Adrenal gland (tissue), 12 donors: ENCODE results near the gene MTMR12. TPM values are rescaled to one million over a fixed set of nuclear protein-coding genes. Genes with fewer than 3 reads are reported as not detected.
"Not testable (repeated sequence)": the region's sequence is repeated elsewhere in the genome, so short reads cannot be mapped to it uniquely, and the experiment has no call there.

Source experiments
- DNase-seq, 7 donors: peaks; one replicate each; pipeline ENCODE4 v3.0.0-alpha.2; 2019 to 2020
- H3K27ac ChIP-seq, 5 donors: fragments of 200-600 bp; sonication (generic) in 4 of 5; 1 replicate in 3 of 5; 2 replicates in 2 of 5; pipeline versions ENCODE4 v1.5.1 to v1.8.0; 2016 to 2020; ENCODE audit warnings: mild to moderate bottlenecking in 1 of 5
- H3K27me3 ChIP-seq: fragments of 200-600 bp; 2 replicates; pipeline ENCODE4 v1.8.0; 2021
- H3K36me3 ChIP-seq, 2 donors: fragments of 200-600 bp; replicated peaks in 1 of 2; 1 replicate in 1 of 2; 2 replicates in 1 of 2; pipeline versions ENCODE4 v1.5.1 to v1.8.0; 2018 to 2022
- H3K4me1 ChIP-seq, 2 donors: fragments of 200-600 bp; replicated peaks in 1 of 2; 1 replicate in 1 of 2; 2 replicates in 1 of 2; pipeline versions ENCODE4 v1.5.1 to v1.8.0; 2018 to 2021
- H3K4me3 ChIP-seq, 4 donors: fragments of 200-600 bp; sonication (generic) in 3 of 4; one replicate each; pipeline ENCODE4 v1.5.1; 2016 to 2018
- H3K9me3 ChIP-seq, 3 donors: fragments of 200-600 bp; sonication (generic) in 1 of 3; replicated peaks in 1 of 3; 1 replicate in 2 of 3; 2 replicates in 1 of 3; pipeline versions ENCODE4 v1.5.1 to v1.8.0; 2016 to 2021
- POLR2A ChIP-seq, 2 donors: fragments of 450-650 bp; IDR thresholded peaks; one replicate each; pipeline ENCODE4 v1.6.1; 2017; ENCODE audit warnings: antibody characterized with exemption in 2 of 2, mild to moderate bottlenecking in 2 of 2, moderate library complexity in 1 of 2
- WGBS, 4 donors: extraction: QIAGEN DNeasy Blood & Tissue Kit in 2 of 4; methylation state at CpG; one replicate each; pipeline versions ENCODE4 v1.1.5 to v1.1.7; 2013 to 2017; 5-methylcytosine and 5-hydroxymethylcytosine counted together
- intact Hi-C, 2 donors: fragments of 100-400 bp; cut with DNase I; formaldehyde crosslinking; loops; one replicate each; pipeline versions ENCODE4 v1.14.1 to v1.15.0; 2022 to 2023
- polyA plus RNA-seq, 3 donors: library from polyadenylated mRNA; stranded (reverse); fragments of 200-250 nt in 2 of 3; fragments of 350-450 nt in 1 of 3; fragmentation: Illumina TruSeq in 1 of 3; extraction: RNeasy Lipid Tissue Mini Kit (QIAGEN cat#74804) in 1 of 3; gene quantifications; one replicate each; pipeline ENCODE4 v1.2.3, GENCODE V29; 2013 to 2014
- total RNA-seq, 9 donors: library from RNA; depleted of rRNA in 4 of 9; stranded (reverse); fragments of >200 nt in 4 of 9; fragments of 120-200 nt in 1 of 9; fragmentation: NEBNext Ultra II Directional in 1 of 9; extraction: Animal tissue kit (Norgen Biotek cat#: 25700) in 1 of 9; gene quantifications; one replicate each; pipeline versions ENCODE4 v1.1.0 to v1.2.4, GENCODE V29; 2013 to 2023
- TF ChIP-seq, protein P1 (sequence below), 6 experiments: fragments of 450-650 bp in 4 of 6; fragments of 200-600 bp in 2 of 6; sonication (generic) in 1 of 6; IDR thresholded peaks; 1 replicate in 5 of 6; 2 replicates in 1 of 6; pipeline versions ENCODE4 v1.5.1 to v1.8.0; 2016 to 2021; ENCODE audit warnings: antibody characterized with exemption in 6 of 6, mild to moderate bottlenecking in 2 of 6, moderate library complexity in 1 of 6
- donor health status: healthy with polysubstance abuse.
- donor health status: Bipolar disorder and iron deficiency.
- donor health status: DM: yes; HTN: yes; CAD: no.
- donor health status: DM: no; HTN: no; CAD: no.
- donor health status: DM: no; HTN: no; CAD: no.
- donor health status: DM: yes; HTN: yes; CAD: no.

The MTMR12 gene
- total and polyA plus RNA-seq, 12 donors = 4.5 to 30.7 (median 22.9) TPM

DNA sequence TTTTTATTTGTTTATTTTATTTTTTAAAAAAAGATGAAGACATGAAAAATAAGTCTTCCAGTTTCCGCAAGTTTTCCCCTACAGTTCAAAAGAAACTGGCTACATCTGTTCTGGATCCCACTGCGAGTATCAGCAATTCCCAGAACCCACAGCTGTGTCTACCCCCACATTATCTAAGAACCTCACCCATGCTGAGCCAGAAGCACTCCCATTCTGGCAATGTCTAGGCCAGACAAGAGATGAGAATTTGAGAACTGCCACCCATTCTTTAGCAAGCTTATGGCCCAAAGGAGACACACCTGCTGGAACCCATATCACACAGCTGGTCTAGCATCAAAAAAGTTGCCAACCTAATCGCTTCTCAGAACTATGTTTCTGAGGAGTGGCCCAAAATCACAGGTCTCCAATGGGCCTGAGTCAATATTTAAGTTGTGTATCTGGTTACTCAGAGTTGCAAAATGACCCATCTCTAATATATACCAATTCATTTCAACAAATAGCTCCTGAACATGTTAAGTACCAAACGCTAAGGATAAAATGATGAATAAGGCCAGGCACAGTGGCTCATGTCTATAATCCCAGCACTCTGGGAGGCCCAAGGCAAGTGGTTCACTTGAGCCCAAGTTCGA lies 27.1 kb downstream of the MTMR12 start:
- H3K27ac ChIP-seq = no peak overlapping the region
- no peaks in the 10 kb centered on the region for H3K9me3 ChIP-seq
- intact Hi-C loops = no loop called here
- peaks cover 8 to 10% of the 10 kb centered on the region in 2 donors for H3K4me1 ChIP-seq
- WGBS, 4 donors = 88 to 95% (median 93%) methylated on average over 5 of the region's 5 CpGs
- DNase-seq = no peak
- H3K4me3 ChIP-seq = no peak overlapping the region
- no peaks in the 10 kb centered on the region for H3K27me3 ChIP-seq
- TF ChIP-seq, protein P1, sequence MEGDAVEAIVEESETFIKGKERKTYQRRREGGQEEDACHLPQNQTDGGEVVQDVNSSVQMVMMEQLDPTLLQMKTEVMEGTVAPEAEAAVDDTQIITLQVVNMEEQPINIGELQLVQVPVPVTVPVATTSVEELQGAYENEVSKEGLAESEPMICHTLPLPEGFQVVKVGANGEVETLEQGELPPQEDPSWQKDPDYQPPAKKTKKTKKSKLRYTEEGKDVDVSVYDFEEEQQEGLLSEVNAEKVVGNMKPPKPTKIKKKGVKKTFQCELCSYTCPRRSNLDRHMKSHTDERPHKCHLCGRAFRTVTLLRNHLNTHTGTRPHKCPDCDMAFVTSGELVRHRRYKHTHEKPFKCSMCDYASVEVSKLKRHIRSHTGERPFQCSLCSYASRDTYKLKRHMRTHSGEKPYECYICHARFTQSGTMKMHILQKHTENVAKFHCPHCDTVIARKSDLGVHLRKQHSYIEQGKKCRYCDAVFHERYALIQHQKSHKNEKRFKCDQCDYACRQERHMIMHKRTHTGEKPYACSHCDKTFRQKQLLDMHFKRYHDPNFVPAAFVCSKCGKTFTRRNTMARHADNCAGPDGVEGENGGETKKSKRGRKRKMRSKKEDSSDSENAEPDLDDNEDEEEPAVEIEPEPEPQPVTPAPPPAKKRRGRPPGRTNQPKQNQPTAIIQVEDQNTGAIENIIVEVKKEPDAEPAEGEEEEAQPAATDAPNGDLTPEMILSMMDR (IDR thresholded peaks at IDR 0.05) = no peak
- no peaks in the 10 kb centered on the region for H3K36me3 ChIP-seq

DNA sequence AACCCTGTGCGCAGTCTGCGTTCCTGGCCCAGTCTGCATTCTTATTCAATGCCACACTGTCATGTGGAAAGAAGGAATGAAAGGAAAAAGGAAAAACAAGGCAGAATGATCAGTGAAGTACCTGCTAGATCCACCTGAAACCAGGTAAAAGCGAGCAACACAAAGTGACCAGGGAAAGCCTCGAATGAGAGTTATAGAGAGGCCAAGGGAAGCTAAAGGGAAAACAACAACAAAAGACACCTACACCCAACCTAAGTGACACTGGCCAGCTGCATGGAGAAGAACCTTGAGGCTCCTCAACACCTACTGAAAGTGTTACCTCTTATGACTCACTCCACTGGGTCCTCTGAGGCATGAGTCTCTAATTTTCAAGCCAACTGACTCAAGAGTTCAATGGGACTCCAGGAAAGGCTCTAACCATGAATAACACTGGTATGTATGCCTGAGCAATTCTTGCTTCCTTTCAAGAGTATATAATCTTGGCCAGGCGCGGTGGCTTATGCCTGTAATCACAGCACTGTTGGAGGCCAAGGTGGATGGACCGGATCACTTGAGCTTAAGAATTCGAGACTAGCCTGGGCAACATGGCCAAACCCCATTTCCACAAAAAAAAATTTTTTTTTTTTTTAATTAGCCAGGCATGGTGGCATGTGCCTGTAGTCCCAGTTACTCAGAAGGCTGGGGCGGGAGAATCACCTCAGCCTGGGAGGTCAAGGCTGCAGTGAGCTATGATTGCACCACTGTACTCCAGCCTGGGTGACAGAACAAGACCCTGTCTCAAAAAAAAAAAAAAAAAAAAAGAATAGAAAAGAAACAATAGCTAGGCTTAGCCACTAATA lies 29.0 kb downstream of the MTMR12 start:
- Histone ChIP-seq H3K36me3 (no peaks in the 10 kb centered on the region), H3K27me3 (no peaks in the 10 kb centered on the region), H3K4me1 (peaks cover 8 to 10% of the 10 kb centered on the region in 2 donors), H3K27ac (no peak overlapping the region), H3K4me3 (no peak overlapping the region), H3K9me3 (no peaks in the 10 kb centered on the region)
- intact Hi-C loops = no loop called here
- WGBS, 4 donors = 82 to 94% (median 89%) methylated on average over 9 of the region's 9 CpGs
- TF ChIP-seq POLR2A (IDR thresholded peaks at IDR 0.05) = no peak
- TF ChIP-seq, protein P1 (IDR thresholded peaks at IDR 0.05) = no peak
- DNase-seq = peak in 6 of 7 donors; percentile 15 to 55 (median 42)

DNA sequence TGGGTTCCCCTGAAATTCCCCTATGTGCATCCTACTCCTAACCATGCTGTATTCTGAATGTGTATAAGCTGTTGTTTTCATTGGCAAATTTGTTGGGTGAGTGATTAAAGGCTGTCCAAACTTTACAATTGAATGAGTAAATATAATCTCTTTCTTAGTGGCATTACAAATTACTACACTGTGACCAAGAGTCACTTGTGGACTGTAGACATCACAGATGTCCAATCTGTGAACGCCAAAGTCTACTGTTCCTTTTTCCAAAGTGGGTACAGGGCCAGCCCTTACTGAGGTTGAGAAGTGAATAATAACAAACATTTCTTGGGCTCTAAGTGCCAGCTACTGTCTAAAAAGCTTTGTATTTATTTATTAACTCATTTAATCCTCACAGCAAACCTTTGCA lies 29.7 kb downstream of the MTMR12 start:
- Histone ChIP-seq H3K27me3 (no peaks in the 10 kb centered on the region), H3K9me3 (no peaks in the 10 kb centered on the region), H3K36me3 (no peaks in the 10 kb centered on the region), H3K4me3 (no peak overlapping the region), H3K4me1 (peaks cover 15 to 16% of the 10 kb centered on the region in 2 donors), H3K27ac (no peak overlapping the region)
- no peak for DNase-seq
- 67 to 92% (median 83%) methylated on average over 1 of the region's 1 CpG for WGBS, 4 donors
- TF ChIP-seq, protein P1 (IDR thresholded peaks at IDR 0.05) = no peak
- TF ChIP-seq POLR2A (IDR thresholded peaks at IDR 0.05) = no peak
- intact Hi-C loops = no loop called here

DNA sequence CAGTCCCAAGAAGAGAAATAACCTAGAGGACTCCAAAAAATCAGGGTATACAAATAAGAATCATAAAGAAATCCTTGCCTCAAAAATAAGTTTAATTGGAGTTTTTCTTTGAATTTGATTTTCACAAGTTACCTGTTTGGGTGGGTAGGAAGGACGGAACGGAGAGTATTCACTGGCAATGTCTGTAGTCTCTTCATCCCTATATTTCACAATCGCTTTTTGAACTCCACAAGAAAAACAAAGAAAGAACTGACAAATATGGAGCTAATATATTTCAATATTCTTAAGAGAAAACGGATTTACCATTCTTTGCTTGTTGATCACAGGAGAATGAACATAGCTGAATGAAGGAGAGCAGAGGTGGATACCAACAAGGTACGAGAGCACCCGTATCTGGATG lies 30.1 kb downstream of the MTMR12 start:
- no peaks in the 10 kb centered on the region for H3K27me3 ChIP-seq
- peak in 1 of 7 donors; percentile 14 for DNase-seq
- H3K9me3 ChIP-seq = no peaks in the 10 kb centered on the region
- H3K4me1 ChIP-seq = peaks cover 19 to 20% of the 10 kb centered on the region in 2 donors
- TF ChIP-seq, protein P1 (IDR thresholded peaks at IDR 0.05) = no peak
- TF ChIP-seq POLR2A (IDR thresholded peaks at IDR 0.05) = no peak
- intact Hi-C loops = no loop called here
- H3K36me3 ChIP-seq = no peaks in the 10 kb centered on the region
- 92 to 95% (median 94%) methylated on average over 6 of the region's 6 CpGs for WGBS, 4 donors
- H3K4me3 ChIP-seq = no peak overlapping the region
- H3K27ac ChIP-seq = no peak overlapping the region

DNA sequence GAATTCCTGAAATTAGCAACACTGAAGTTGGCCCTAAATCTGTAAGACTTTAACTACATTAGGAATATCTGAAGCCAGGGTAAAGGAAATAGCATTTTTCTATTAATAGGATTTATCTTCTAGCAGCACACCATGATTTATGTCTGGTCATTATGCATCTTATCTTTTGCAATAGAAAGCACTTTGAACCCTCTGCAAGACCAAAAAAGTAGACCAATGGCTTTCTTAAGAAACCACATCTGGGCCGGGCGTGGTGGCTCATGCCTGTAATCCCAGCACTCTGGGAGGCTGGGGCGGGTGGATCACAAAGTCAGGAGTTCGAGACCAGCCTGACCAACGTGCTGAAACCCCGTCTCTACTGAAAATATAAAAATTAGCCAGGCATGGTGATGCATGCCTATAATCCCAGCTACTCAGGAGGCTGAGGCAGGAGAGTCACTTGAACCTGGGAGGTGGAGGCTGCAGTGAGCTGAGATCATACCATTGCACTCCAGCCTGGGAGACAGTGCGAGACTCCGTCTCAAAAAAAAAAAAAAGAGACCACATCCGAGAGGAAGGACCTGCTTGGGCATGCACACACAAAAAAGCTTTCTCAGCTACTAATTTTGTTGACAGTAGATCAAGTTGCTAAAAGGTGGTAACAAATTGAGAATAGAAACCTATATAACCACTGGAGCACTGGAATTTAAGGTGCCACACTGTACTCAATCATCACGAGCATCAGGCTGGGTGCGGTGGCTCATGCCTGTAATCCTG lies 31.2 kb downstream of the MTMR12 start:
- H3K9me3 ChIP-seq, H3K27ac ChIP-seq, H3K4me3 ChIP-seq, H3K36me3 ChIP-seq, intact Hi-C loops, H3K27me3 ChIP-seq: not testable (repeated sequence)
- H3K4me1 ChIP-seq = peaks cover 27 to 30% of the 10 kb centered on the region in 2 donors
- DNase-seq = peak in 5 of 7 donors; percentile 8 to 56 (median 27)
- 87 to 92% (median 91%) methylated on average over 10 to 11 of the region's 11 CpGs for WGBS, 4 donors
